IPS-18c (cell line): ENCODE data around the gene JAKMIP1.

ENCODE experiments used
- H3K4me3 ChIP-seq: 2 replicates; pipeline ENCODE4 v1.7.0; 2013; ENCODE audit warnings: low read depth, mild to moderate bottlenecking, low read length, moderate library complexity; ENCODE audit not compliant: insufficient read depth
- H3K9me3 ChIP-seq: one replicate; pipeline ENCODE4 v1.6.1; 2013; ENCODE audit warnings: mild to moderate bottlenecking, low read length, moderate library complexity; ENCODE audit not compliant: control insufficient read depth, insufficient read depth

JAKMIP1 gene

GRCh38 chr4:6032249-6033244, 167.8 kb downstream of the JAKMIP1 start:
- no peaks in the 10 kb centered on the region for H3K9me3 ChIP-seq
- no peak overlapping the region for H3K4me3 ChIP-seq

GRCh38 chr4:6031846-6032245, 168.5 kb downstream of the JAKMIP1 start:
- Histone ChIP-seq H3K9me3 (no peaks in the 10 kb centered on the region), H3K4me3 (no peak overlapping the region)

GRCh38 chr4:6030679-6031078, 169.7 kb downstream of the JAKMIP1 start:
- Histone ChIP-seq H3K9me3 (no peaks in the 10 kb centered on the region), H3K4me3 (no peak overlapping the region)

- H3K4me3 ChIP-seq, result no peak overlapping the region
- H3K9me3 ChIP-seq, result no peaks in the 10 kb centered on the region
Observed at GRCh38 chr4:6029254-6029653, 171.1 kb downstream of the JAKMIP1 start.

GRCh38 chr4:6028168-6028567, 172.2 kb downstream of the JAKMIP1 start:
- Histone ChIP-seq H3K4me3 (no peak overlapping the region), H3K9me3 (no peaks in the 10 kb centered on the region)

- Histone ChIP-seq H3K9me3 (no peaks in the 10 kb centered on the region), H3K4me3 (no peak overlapping the region)
Observed at GRCh38 chr4:6027392-6027791, 173.0 kb downstream of the JAKMIP1 start.

GRCh38 chr4:6024313-6024960, 175.9 kb downstream of the JAKMIP1 start:
- H3K9me3 ChIP-seq, result no peaks in the 10 kb centered on the region
- H3K4me3 ChIP-seq, result no peak overlapping the region

- H3K4me3 ChIP-seq, result no peak overlapping the region
Observed at GRCh38 chr4:6023731-6024130, 176.6 kb downstream of the JAKMIP1 start.

GRCh38 chr4:6022607-6023288, 177.6 kb downstream of the JAKMIP1 start:
- H3K4me3 ChIP-seq, result no peak overlapping the region

More at GRCh38 chr4:6023731-6024130, 176.6 kb downstream of the JAKMIP1 start:
- no peaks in the 10 kb centered on the region for H3K9me3 ChIP-seq

GRCh38 chr4:6021831-6022606, 178.3 kb downstream of the JAKMIP1 start:
- Histone ChIP-seq H3K9me3 (no peaks in the 10 kb centered on the region), H3K4me3 (no peak overlapping the region)

More at GRCh38 chr4:6022607-6023288, 177.6 kb downstream of the JAKMIP1 start:
- no peaks in the 10 kb centered on the region for H3K9me3 ChIP-seq

- no peak overlapping the region for H3K4me3 ChIP-seq
- H3K9me3 ChIP-seq, result no peaks in the 10 kb centered on the region
Observed at GRCh38 chr4:6020613-6021012, 179.7 kb downstream of the JAKMIP1 start.

- H3K4me3 ChIP-seq, result no peak overlapping the region
- H3K9me3 ChIP-seq, result no peaks in the 10 kb centered on the region
Observed at GRCh38 chr4:6019316-6020263, 180.8 kb downstream of the JAKMIP1 start.

- no peak within 1 kb of the TSS for H3K4me3 ChIP-seq
Observed at GRCh38 chr4:6018331-6018730, 182.0 kb downstream of the JAKMIP1 start, which contains the start of gene C4orf50. Gene C4orf50 (minus strand): TSS chr4:6018431.

GRCh38 chr4:6017800-6018199, 182.5 kb downstream of the JAKMIP1 start:
- no peaks in the 10 kb centered on the region for H3K9me3 ChIP-seq
- H3K4me3 ChIP-seq, result no peak overlapping the region

More at GRCh38 chr4:6018331-6018730, 182.0 kb downstream of the JAKMIP1 start, which contains the start of gene C4orf50:
- H3K9me3 ChIP-seq, result no peaks in the 10 kb centered on the region

GRCh38 chr4:6017030-6017429, 183.3 kb downstream of the JAKMIP1 start:
- no peaks in the 10 kb centered on the region for H3K9me3 ChIP-seq
- H3K4me3 ChIP-seq, result no peak overlapping the region

GRCh38 chr4:6013564-6013963, 186.8 kb downstream of the JAKMIP1 start:
- no peak overlapping the region for H3K4me3 ChIP-seq
- H3K9me3 ChIP-seq, result peaks cover 2% of the 10 kb centered on the region
